Esophagus squamous epithelium (tissue), 4 donors: ENCODE results near the gene MBP.

Experiments
- CTCF ChIP-seq, 6 experiments: fragments of 450-650 bp in 4 of 6; fragments of 200-600 bp in 2 of 6; sonication (generic) in 2 of 6; IDR thresholded peaks; one replicate each; pipeline ENCODE4 v1.5.1; 2016 to 2019; ENCODE audit warnings: antibody characterized with exemption in 6 of 6, mild to moderate bottlenecking in 4 of 6, moderate library complexity in 4 of 6
- POLR2A ChIP-seq, 4 donors: fragments of 450-650 bp; IDR thresholded peaks; one replicate each; pipeline ENCODE4 v1.6.1; 2017; ENCODE audit warnings: antibody characterized with exemption in 4 of 4, mild to moderate bottlenecking in 4 of 4, moderate library complexity in 3 of 4

- TF ChIP-seq POLR2A (IDR thresholded peaks at IDR 0.05) (no peak), CTCF (IDR thresholded peaks at IDR 0.05) (no peak)
Observed at GRCh38 chr18:76962851-76963250, 169.7 kb downstream of the MBP start.
